Tibial nerve (tissue), 4 donors: ENCODE data around the gene ZNF385B. TPM values are rescaled to one million over a fixed set of nuclear protein-coding genes. Genes with fewer than 3 reads are reported as not detected.

Experiments
- DNase-seq, 2 donors: peaks; one replicate each; pipeline ENCODE4 v3.0.0-alpha.2; 2019; ENCODE audit warnings: low spot score in 2 of 2
- H3K27ac ChIP-seq, 4 donors: fragments of 200-600 bp; sonication (generic) in 3 of 4; one replicate each; pipeline ENCODE4 v1.5.1; 2017 to 2019; ENCODE audit warnings: mild to moderate bottlenecking in 1 of 4
- H3K27me3 ChIP-seq, 2 donors: fragments of 200-600 bp; sonication (generic) in 1 of 2; one replicate each; pipeline versions ENCODE4 v1.5.1 to v1.6.0; 2017 to 2019
- H3K36me3 ChIP-seq, 3 donors: fragments of 200-600 bp; sonication (generic); one replicate each; pipeline ENCODE4 v1.5.1; 2018 to 2019
- H3K4me1 ChIP-seq, 4 donors: fragments of 200-600 bp; sonication (generic) in 3 of 4; one replicate each; pipeline ENCODE4 v1.5.1; 2017 to 2019
- H3K4me3 ChIP-seq, 4 donors: fragments of 200-600 bp; sonication (generic) in 3 of 4; one replicate each; pipeline ENCODE4 v1.5.1; 2017 to 2019; ENCODE audit warnings: mild to moderate bottlenecking in 1 of 4, moderate library complexity in 1 of 4
- H3K9me3 ChIP-seq, 4 donors: fragments of 200-600 bp; sonication (generic) in 3 of 4; one replicate each; pipeline ENCODE4 v1.5.1; 2017 to 2019
- CTCF ChIP-seq, 5 experiments: fragments of 200-600 bp in 3 of 5; fragments of 450-650 bp in 2 of 5; sonication (generic) in 3 of 5; IDR thresholded peaks; one replicate each; pipeline ENCODE4 v1.5.1; 2016 to 2019; ENCODE audit warnings: antibody characterized with exemption in 5 of 5, mild to moderate bottlenecking in 3 of 5, moderate library complexity in 2 of 5
- EP300 ChIP-seq, 2 donors: sonication (generic); formaldehyde crosslinking; IDR thresholded peaks; one replicate each; pipeline ENCODE4 v1.6.1; 2017; ENCODE audit warnings: antibody characterized with exemption in 2 of 2, mild to moderate bottlenecking in 1 of 2
- POLR2A ChIP-seq, 2 donors: fragments of 450-650 bp; IDR thresholded peaks; one replicate each; pipeline ENCODE4 v1.6.1; 2017; ENCODE audit warnings: antibody characterized with exemption in 2 of 2, mild to moderate bottlenecking in 2 of 2, moderate library complexity in 2 of 2
- WGBS, 2 donors: methylation state at CpG; one replicate each; pipeline ENCODE4 v1.1.5; 2018; 5-methylcytosine and 5-hydroxymethylcytosine counted together
- total RNA-seq, 4 donors: library from RNA; depleted of rRNA; stranded (reverse); fragments of >200 nt; gene quantifications; one replicate each; pipeline ENCODE4 v1.1.0, GENCODE V29; 2016

The ZNF385B gene
- total RNA-seq, 4 donors from 2014 or later, result 1.2 to 3.9 (median 2.6) TPM

- WGBS, 2 donors, result 77 to 82% methylated on average over 3 of the region's 3 CpGs
- no peaks in the 10 kb centered on the region for H3K36me3 ChIP-seq
- no peak for DNase-seq
- no peaks in the 10 kb centered on the region for H3K27me3 ChIP-seq
- no peaks in the 10 kb centered on the region for H3K4me1 ChIP-seq
- no peak overlapping the region for H3K4me3 ChIP-seq
- H3K27ac ChIP-seq, result no peak overlapping the region
- H3K9me3 ChIP-seq, result no peaks in the 10 kb centered on the region
- no peak for TF ChIP-seq POLR2A (IDR thresholded peaks at IDR 0.05)
- TF ChIP-seq EP300 (IDR thresholded peaks at IDR 0.05), result no peak
- TF ChIP-seq CTCF (IDR thresholded peaks at IDR 0.05), result no peak
Measured at GRCh38 chr2:179691235-179691634, 170.2 kb downstream of the ZNF385B start.

GRCh38 chr2:179686718-179687342 is 174.6 kb downstream of the ZNF385B start:
- 50 to 60% methylated on average over 2 of the region's 2 CpGs for WGBS, 2 donors
- no peaks in the 10 kb centered on the region for H3K4me1 ChIP-seq
- H3K4me3 ChIP-seq, result no peak overlapping the region
- H3K9me3 ChIP-seq, result no peaks in the 10 kb centered on the region
- H3K27ac ChIP-seq, result no peak overlapping the region
- no peak for TF ChIP-seq CTCF (IDR thresholded peaks at IDR 0.05)
- TF ChIP-seq EP300 (IDR thresholded peaks at IDR 0.05), result peak in 1 of 2 donors; percentile 47
- H3K27me3 ChIP-seq, result no peaks in the 10 kb centered on the region
- H3K36me3 ChIP-seq, result no peaks in the 10 kb centered on the region
- peak in 1 of 2 donors; percentile 28 for DNase-seq

GRCh38 chr2:179686069-179686468 is 175.3 kb downstream of the ZNF385B start:
- Histone ChIP-seq H3K36me3 (no peaks in the 10 kb centered on the region), H3K9me3 (no peaks in the 10 kb centered on the region), H3K4me3 (no peak overlapping the region), H3K27me3 (no peaks in the 10 kb centered on the region), H3K27ac (no peak overlapping the region), H3K4me1 (no peaks in the 10 kb centered on the region)
- TF ChIP-seq EP300 (IDR thresholded peaks at IDR 0.05) (no peak), CTCF (IDR thresholded peaks at IDR 0.05) (no peak), POLR2A (IDR thresholded peaks at IDR 0.05) (no peak)
- WGBS, 2 donors, result 89% methylated on average over 2 of the region's 2 CpGs
- DNase-seq, result no peak

GRCh38 chr2:179685146-179685545 is 176.3 kb downstream of the ZNF385B start:
- no peak overlapping the region for H3K4me3 ChIP-seq
- no peaks in the 10 kb centered on the region for H3K4me1 ChIP-seq
- DNase-seq, result no peak
- 0 to 58% methylated on average over 1 of the region's 1 CpG for WGBS, 2 donors
- no peaks in the 10 kb centered on the region for H3K36me3 ChIP-seq
- TF ChIP-seq EP300 (IDR thresholded peaks at IDR 0.05) (no peak), POLR2A (IDR thresholded peaks at IDR 0.05) (no peak), CTCF (IDR thresholded peaks at IDR 0.05) (no peak)
- H3K9me3 ChIP-seq, result no peaks in the 10 kb centered on the region
- H3K27me3 ChIP-seq, result no peaks in the 10 kb centered on the region
- no peak overlapping the region for H3K27ac ChIP-seq

- Histone ChIP-seq H3K4me1 (peaks cover 0 to 2% (median 0%) of the 10 kb centered on the region in 4 donors), H3K27me3 (no peaks in the 10 kb centered on the region), H3K9me3 (no peaks in the 10 kb centered on the region), H3K4me3 (no peak overlapping the region), H3K27ac (no peak overlapping the region), H3K36me3 (no peaks in the 10 kb centered on the region)
- TF ChIP-seq CTCF (IDR thresholded peaks at IDR 0.05) (no peak), POLR2A (IDR thresholded peaks at IDR 0.05) (no peak), EP300 (IDR thresholded peaks at IDR 0.05) (no peak)
- DNase-seq, result no peak
- WGBS, 2 donors, result 80 to 90% methylated on average over 5 of the region's 5 CpGs
Measured at GRCh38 chr2:179682756-179683155, 178.7 kb downstream of the ZNF385B start.
